Heart right ventricle (tissue), 16 donors: Measurements from ENCODE around the gene NAB1. TPM values are rescaled to one million over a fixed set of nuclear protein-coding genes. Genes with fewer than 3 reads are reported as not detected.
"Not testable (repeated sequence)": the region's sequence is repeated elsewhere in the genome, so short reads cannot be mapped to it uniquely, and the experiment has no call there.

Source experiments
- ATAC-seq, 8 donors: fragments of 200-7000 bp; cut with Tn5 transposase; one replicate each; pipeline ENCODE4 v1.9.1; 2020; ENCODE audit warnings: mild to moderate bottlenecking in 8 of 8, moderate library complexity in 8 of 8, moderate number of reproducible peaks in 1 of 8
- DNase-seq, 2 donors: peaks; one replicate each; pipeline ENCODE4 v3.0.0-alpha.2; 2020
- H3K27ac ChIP-seq, 10 donors: fragments of 200-600 bp; sonication (generic) in 2 of 10; one replicate each; pipeline versions ENCODE4 v1.5.0 to v1.8.0; 2020 to 2022; ENCODE audit warnings: mild to moderate bottlenecking in 3 of 10
- H3K27me3 ChIP-seq, 7 donors: fragments of 200-600 bp; one replicate each; pipeline ENCODE4 v1.8.0; 2021 to 2022; ENCODE audit warnings: mild to moderate bottlenecking in 2 of 7
- H3K36me3 ChIP-seq, 9 donors: fragments of 200-600 bp; sonication (generic) in 1 of 9; one replicate each; pipeline versions ENCODE4 v1.5.0 to v1.8.0; 2020 to 2022; ENCODE audit warnings: mild to moderate bottlenecking in 2 of 9
- H3K4me1 ChIP-seq, 9 donors: fragments of 200-600 bp; sonication (generic) in 1 of 9; one replicate each; pipeline versions ENCODE4 v1.5.0 to v1.8.0; 2020 to 2022; ENCODE audit warnings: mild to moderate bottlenecking in 4 of 9
- H3K4me3 ChIP-seq, 10 donors: fragments of 200-600 bp; sonication (generic) in 2 of 10; one replicate each; pipeline versions ENCODE4 v1.5.0 to v1.8.0; 2020 to 2022; ENCODE audit warnings: mild to moderate bottlenecking in 7 of 10, moderate library complexity in 2 of 10
- H3K9me3 ChIP-seq, 11 donors: fragments of 200-600 bp in 10 of 11; sonication (generic) in 2 of 11; one replicate each; pipeline versions ENCODE4 v1.5.0 to v1.8.0; 2013 to 2022; ENCODE audit warnings: mild to moderate bottlenecking in 2 of 11, control low read depth in 1 of 11, moderate library complexity in 1 of 11
- WGBS, 2 donors: extraction: QIAGEN DNeasy Blood & Tissue Kit; methylation state at CpG; one replicate each; pipeline ENCODE4 v1.1.7; 2013; ENCODE audit warnings: inconsistent platforms in 1 of 2; 5-methylcytosine and 5-hydroxymethylcytosine counted together
- intact Hi-C, 10 donors: fragments of 100-400 bp; cut with DNase I; formaldehyde crosslinking; loops; one replicate each; pipeline versions ENCODE4 v1.11.1 to v1.14.2; 2022
- polyA plus RNA-seq, 2 donors: library from polyadenylated mRNA; stranded (reverse); fragments of 200-250 nt; gene quantifications; one replicate each; pipeline ENCODE4 v1.2.3, GENCODE V29; 2013
- total RNA-seq, 10 donors: library from RNA; stranded (reverse); fragmentation: NEBNext Ultra II Directional in 3 of 10; extraction: Animal tissue kit (Norgen Biotek cat#: 25700) in 3 of 10; gene quantifications; one replicate each; pipeline versions ENCODE4 v1.2.1 to v1.2.4, GENCODE V29; 2021 to 2023
- TF ChIP-seq, protein P1 (sequence below), 9 donors: fragments of 200-600 bp; sonication (generic) in 2 of 9; IDR thresholded peaks; one replicate each; pipeline versions ENCODE4 v1.5.0 to v1.8.0; 2021 to 2022; ENCODE audit warnings: antibody characterized with exemption in 9 of 9, mild to moderate bottlenecking in 5 of 9, moderate library complexity in 1 of 9
- donor health status: Arrhythmogenic right ventricular cardiomyopathy.
- donor health status: ischemic (EF 13 %, LVEDD 7.1; RV severe dilation, severe dysfunction).
- donor health status: healthy with polysubstance abuse.
- donor health status: DM: no; HTN: yes; CAD: no.
- donor health status: DM: no; HTN: no; CAD: no.
- donor health status: ischemic (EF 25% LVEDD 6.9; RV normal size, moderate dysfunction).
- donor health status: ischemic (EF 25% LVEDD 5.7; RV mildly dilated, moderate dysfunction).
- donor health status: healthy.
- donor health status: DM: yes; HTN: yes; CAD: no.
- donor health status: Ischemic cardiomyopathy.
- donor health status: ischemic (EF 35%, LVEDD 5.7; RV mildly dilated, moderate dysfunction).
- donor health status: nonischemic (EF 11% LVEDD 7.7; RV severe dilation, severe dysfunction).
- donor health status: DM: yes; HTN: yes; CAD: no.
- donor health status: PGD.
- donor health status: ischemic (EF 29% LVEDD 5.4; RV normal size, mild dysfunction).
- donor health status: nonischemic (EF 23%, LVEDD 6.1; RV moderate dilation, normal function).

The NAB1 gene
- total and polyA plus RNA-seq, 12 donors = 9.3 to 41.5 (median 27.1) TPM

DNA sequence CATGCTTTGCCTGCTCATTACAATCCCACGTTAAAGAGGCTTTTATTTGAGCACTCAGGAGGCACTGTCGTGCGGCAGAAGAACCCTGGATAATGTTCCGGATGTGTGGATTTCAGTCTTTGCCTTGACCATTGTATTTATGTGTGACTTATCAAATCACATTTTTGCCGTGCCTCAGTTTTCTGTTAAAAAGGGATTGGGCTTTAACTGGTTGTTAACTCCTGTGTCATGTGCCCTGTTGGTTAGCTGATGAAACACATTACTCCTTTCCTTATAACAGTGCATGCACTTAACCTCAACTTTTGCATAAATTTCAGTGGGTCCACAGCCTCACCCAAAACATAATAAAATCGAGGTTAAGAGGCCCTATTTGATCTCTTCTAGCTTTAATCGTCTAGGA is 52.7 kb downstream of the NAB1 start:
- Histone ChIP-seq H3K4me3 (no peak overlapping the region), H3K4me1 (peaks cover 0 to 3% (median 0%) of the 10 kb centered on the region in 9 donors), H3K27ac (no peak overlapping the region), H3K36me3 (no peaks in the 10 kb centered on the region), H3K9me3 (no peaks in the 10 kb centered on the region), H3K27me3 (no peaks in the 10 kb centered on the region)
- intact Hi-C loops = no loop called here
- DNase-seq (no peak), ATAC-seq (no peak)
- TF ChIP-seq, protein P1, sequence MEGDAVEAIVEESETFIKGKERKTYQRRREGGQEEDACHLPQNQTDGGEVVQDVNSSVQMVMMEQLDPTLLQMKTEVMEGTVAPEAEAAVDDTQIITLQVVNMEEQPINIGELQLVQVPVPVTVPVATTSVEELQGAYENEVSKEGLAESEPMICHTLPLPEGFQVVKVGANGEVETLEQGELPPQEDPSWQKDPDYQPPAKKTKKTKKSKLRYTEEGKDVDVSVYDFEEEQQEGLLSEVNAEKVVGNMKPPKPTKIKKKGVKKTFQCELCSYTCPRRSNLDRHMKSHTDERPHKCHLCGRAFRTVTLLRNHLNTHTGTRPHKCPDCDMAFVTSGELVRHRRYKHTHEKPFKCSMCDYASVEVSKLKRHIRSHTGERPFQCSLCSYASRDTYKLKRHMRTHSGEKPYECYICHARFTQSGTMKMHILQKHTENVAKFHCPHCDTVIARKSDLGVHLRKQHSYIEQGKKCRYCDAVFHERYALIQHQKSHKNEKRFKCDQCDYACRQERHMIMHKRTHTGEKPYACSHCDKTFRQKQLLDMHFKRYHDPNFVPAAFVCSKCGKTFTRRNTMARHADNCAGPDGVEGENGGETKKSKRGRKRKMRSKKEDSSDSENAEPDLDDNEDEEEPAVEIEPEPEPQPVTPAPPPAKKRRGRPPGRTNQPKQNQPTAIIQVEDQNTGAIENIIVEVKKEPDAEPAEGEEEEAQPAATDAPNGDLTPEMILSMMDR (IDR thresholded peaks at IDR 0.05) = no peak
- WGBS, 2 donors = 76 to 77% methylated on average over 7 of the region's 7 CpGs

DNA sequence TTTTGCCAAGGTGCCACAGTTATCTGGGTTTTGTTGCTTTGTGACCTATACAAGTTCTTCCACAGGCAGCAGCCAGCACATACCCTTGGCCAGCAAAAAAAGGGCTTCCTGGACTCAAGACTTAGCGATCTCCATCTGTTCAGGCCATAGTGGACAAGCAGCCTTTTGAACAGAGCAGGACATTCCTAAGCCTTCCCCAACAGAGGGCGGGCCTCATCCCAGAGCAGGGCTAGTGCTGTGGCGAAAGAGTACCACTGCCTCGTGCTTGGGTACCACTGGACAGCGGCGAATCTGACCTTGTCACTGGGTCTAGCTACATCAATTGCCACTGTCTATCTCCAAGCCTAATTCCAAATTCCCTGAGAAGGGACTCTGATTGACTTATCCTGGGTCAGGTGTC is 56.4 kb downstream of the NAB1 start:
- Histone ChIP-seq H3K9me3 (no peaks in the 10 kb centered on the region), H3K4me1 (no peaks in the 10 kb centered on the region), H3K27ac (no peak overlapping the region), H3K4me3 (no peak overlapping the region), H3K36me3 (no peaks in the 10 kb centered on the region), H3K27me3 (no peaks in the 10 kb centered on the region)
- ATAC-seq (no peak), DNase-seq (no peak)
- intact Hi-C loops = no loop called here
- WGBS, 2 donors = 97% methylated on average over 6 of the region's 6 CpGs
- TF ChIP-seq, protein P1 (IDR thresholded peaks at IDR 0.05) = no peak

DNA sequence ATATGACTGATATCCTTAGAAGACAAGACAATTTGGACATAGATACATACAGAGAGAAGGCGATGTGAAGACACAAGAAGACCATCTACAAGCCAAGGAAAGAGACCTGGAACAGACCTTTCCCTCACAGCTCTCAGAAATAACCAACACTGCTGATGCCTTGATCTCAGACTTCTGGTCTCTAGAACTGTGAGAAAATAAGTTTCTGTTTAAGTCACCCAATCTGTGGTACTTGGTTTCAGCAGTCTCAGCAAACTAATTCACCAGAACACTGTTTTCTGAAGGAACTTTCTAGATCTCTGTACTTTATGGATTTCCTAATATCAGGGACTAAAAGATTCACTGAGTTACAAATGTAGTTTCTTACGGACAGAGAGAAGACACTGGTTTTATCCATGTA is 58.8 kb downstream of the NAB1 start:
- Histone ChIP-seq H3K4me3 (no peak overlapping the region), H3K4me1 (no peaks in the 10 kb centered on the region), H3K27me3 (no peaks in the 10 kb centered on the region), H3K27ac (no peak overlapping the region), H3K9me3 (no peaks in the 10 kb centered on the region), H3K36me3 (no peaks in the 10 kb centered on the region)
- DNase-seq = no peak
- 93 to 94% methylated on average over 2 of the region's 2 CpGs for WGBS, 2 donors
- ATAC-seq = no peak
- TF ChIP-seq, protein P1 (IDR thresholded peaks at IDR 0.05) = no peak
- intact Hi-C loops = no loop called here

DNA sequence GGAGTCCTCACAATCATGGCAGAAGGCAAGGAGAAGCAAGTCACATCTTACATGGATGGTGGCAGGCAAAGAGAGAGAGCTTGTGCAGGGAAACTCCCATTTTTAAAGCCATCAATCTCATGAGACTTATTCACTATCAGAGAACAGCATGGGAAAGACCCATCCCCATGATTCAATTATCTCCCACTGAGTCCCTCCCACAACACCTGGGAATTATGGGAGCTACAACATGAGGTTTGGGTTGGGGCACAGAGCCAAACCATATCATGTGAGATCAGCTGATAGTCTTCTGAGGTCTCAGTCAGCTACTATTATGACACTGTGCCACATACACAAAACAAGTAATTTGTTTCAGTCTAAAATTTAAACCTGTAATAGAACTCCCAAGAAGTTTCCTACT is 59.8 kb downstream of the NAB1 start:
- H3K4me3 ChIP-seq, H3K36me3 ChIP-seq, H3K4me1 ChIP-seq, H3K27ac ChIP-seq, H3K27me3 ChIP-seq, H3K9me3 ChIP-seq, ATAC-seq, DNase-seq, intact Hi-C loops: not testable (repeated sequence)

DNA sequence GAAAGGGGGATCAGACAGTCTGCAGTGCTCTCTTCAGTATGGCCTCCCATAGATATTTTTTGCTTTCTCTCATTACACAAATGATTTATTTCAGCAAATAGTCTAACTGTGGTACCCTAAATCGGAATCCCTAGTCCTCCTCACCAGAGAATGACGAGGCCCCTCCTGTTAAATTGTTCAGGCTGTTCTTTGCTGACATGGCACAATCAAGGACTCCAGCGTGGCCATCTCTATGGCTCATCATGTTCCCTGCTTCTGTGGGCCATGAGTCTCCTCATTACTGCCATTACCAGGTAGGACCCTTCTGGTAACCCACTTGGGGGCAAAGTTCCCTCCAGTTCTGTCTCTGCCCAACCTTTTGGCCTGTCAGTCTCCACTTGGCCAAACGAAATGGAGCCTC is 62.2 kb downstream of the NAB1 start:
- no peaks in the 10 kb centered on the region for H3K27me3 ChIP-seq
- WGBS, 2 donors = 89 to 93% methylated on average over 4 of the region's 4 CpGs
- H3K4me1 ChIP-seq = no peaks in the 10 kb centered on the region
- intact Hi-C loops = no loop called here
- H3K9me3 ChIP-seq = peaks cover 0 to 3% (median 0%) of the 10 kb centered on the region in 11 donors
- ATAC-seq (no peak), DNase-seq (no peak)
- H3K36me3 ChIP-seq = no peaks in the 10 kb centered on the region
- H3K27ac ChIP-seq = no peak overlapping the region
- H3K4me3 ChIP-seq = no peak overlapping the region
- TF ChIP-seq, protein P1 (IDR thresholded peaks at IDR 0.05) = no peak
